NCI-H226 (cell line): Measurements from ENCODE around the gene COX7B.
"Not testable (repeated sequence)": the region's sequence is repeated elsewhere in the genome, so short reads cannot be mapped to it uniquely, and the experiment has no call there.

Experiments used
- DNase-seq: peaks from one replicate; pipeline ENCODE4 v3.0.0-alpha.2; 2015

COX7B gene

GRCh38 chrX:77899081-77899828, at the start of gene COX7B:
Gene COX7B (plus strand): TSS chrX:77899468. CDS start chrX:77899554, 86 bp downstream.
- DNase-seq = peak; percentile 86

- DNase-seq = no peak
Measured at GRCh38 chrX:77875372-77875771, 23.9 kb upstream of the COX7B start.

- not testable (repeated sequence) for DNase-seq
Measured at GRCh38 chrX:77881418-77881817, 17.9 kb upstream of the COX7B start.

- no peak for DNase-seq
Measured at GRCh38 chrX:77892887-77893286, 6.4 kb upstream of the COX7B start.

GRCh38 chrX:77893713-77894112, 5.6 kb upstream of the COX7B start:
- no peak for DNase-seq

- peak; percentile 87 for DNase-seq
Measured at GRCh38 chrX:77894921-77895886, 4.1 kb upstream of the COX7B start, which contains the start of gene MAGT1. Gene MAGT1 (minus strand): TSS chrX:77895435. CDS start chrX:77895410, 25 bp downstream.

- no peak for DNase-seq
Measured at GRCh38 chrX:77900688-77901087, 1.4 kb downstream of the COX7B start.

GRCh38 chrX:77901506-77901905, 2.2 kb downstream of the COX7B start:
- no peak for DNase-seq

GRCh38 chrX:77910108-77910840, 11.0 kb downstream of the COX7B start, which contains the start of gene ATP7A:
Gene ATP7A (plus strand): TSS chrX:77910693. CDS start chrX:77971642, 60,949 bp downstream.
- DNase-seq = peak; percentile 81

- DNase-seq = no peak
Measured at GRCh38 chrX:77917294-77917933, 18.1 kb downstream of the COX7B start.

- DNase-seq = peak; percentile 15
Measured at GRCh38 chrX:77918568-77918967, 19.3 kb downstream of the COX7B start.

GRCh38 chrX:77919370-77919769, 20.1 kb downstream of the COX7B start:
- DNase-seq = not testable (repeated sequence)

GRCh38 chrX:77922787-77923186, 23.5 kb downstream of the COX7B start:
- no peak for DNase-seq

GRCh38 chrX:77924320-77924859, 25.1 kb downstream of the COX7B start:
- DNase-seq = peak; percentile 15

- no peak for DNase-seq
Measured at GRCh38 chrX:77925764-77926163, 26.5 kb downstream of the COX7B start.

- DNase-seq = no peak
Measured at GRCh38 chrX:77930581-77930980, 31.3 kb downstream of the COX7B start.

GRCh38 chrX:77935886-77936285, 36.6 kb downstream of the COX7B start:
- no peak for DNase-seq

GRCh38 chrX:77936299-77936698, 37.0 kb downstream of the COX7B start:
- no peak for DNase-seq

- peak; percentile 59 for DNase-seq
Measured at GRCh38 chrX:77937291-77937690, 38.0 kb downstream of the COX7B start.

- no peak for DNase-seq
Measured at GRCh38 chrX:77938083-77938680, 38.9 kb downstream of the COX7B start.

GRCh38 chrX:77945031-77945430, 45.8 kb downstream of the COX7B start:
- not testable (repeated sequence) for DNase-seq
